NCI-H446 (cell line): ENCODE measurements around the gene TBCD.

Experiments used
- DNase-seq, 2 experiments: peaks; one replicate each; lab custom pipeline; 2025; lab: John Stamatoyannopoulos, UW

The TBCD gene

DNA sequence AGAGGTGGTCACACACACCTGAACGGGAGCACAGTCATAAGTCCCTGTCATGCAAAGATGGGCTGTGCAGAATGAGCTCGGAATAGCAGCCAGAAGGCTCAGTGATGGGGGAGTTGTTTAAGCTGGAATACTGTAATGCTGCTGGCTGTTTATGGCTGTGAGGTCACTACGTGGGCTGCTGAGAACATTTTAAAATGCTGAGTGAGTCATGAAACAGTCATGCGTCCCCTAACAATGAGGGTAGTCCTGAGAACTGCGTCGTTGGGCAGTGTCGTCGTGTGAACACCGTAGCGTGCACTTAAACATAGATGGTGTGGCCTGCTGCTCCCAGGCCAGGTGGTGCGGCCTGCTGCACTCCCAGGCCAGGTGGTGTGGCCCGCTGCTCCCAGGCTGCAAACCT, 39.7 kb downstream of the TBCD start:
- no peak for DNase-seq

DNA sequence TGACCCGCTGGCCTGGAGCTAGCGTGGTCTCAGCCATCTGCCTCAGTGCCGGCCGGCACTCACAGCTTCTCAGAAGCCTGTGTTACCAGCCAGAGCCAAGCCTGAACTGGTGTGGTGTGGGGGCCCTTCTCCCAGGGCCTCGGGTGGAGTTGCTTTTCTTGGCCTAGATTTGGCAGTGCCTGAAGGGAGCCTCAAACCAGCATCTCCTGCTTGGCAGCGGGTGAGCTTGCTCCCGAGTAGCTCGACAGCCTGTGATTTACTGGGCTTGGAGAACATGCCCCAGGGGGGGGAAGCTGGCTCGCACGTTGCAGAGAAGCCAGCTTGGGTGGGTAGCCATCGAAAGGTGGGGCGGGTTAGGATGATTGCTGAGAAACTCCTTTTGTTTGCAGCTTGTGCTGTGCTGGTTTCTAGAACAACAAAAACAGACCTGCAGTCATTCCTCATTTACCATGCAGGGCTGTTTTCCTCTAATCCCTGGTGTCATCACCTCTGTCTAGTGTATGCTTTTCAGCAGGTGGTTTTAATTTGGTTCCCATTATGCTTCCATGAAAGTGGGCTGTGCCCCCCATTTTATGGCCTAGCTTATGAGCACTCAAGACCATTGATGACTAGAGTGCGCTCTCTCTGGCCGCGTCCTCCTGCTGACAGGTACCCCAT, 42.2 kb downstream of the TBCD start:
- DNase-seq, result no peak

DNA sequence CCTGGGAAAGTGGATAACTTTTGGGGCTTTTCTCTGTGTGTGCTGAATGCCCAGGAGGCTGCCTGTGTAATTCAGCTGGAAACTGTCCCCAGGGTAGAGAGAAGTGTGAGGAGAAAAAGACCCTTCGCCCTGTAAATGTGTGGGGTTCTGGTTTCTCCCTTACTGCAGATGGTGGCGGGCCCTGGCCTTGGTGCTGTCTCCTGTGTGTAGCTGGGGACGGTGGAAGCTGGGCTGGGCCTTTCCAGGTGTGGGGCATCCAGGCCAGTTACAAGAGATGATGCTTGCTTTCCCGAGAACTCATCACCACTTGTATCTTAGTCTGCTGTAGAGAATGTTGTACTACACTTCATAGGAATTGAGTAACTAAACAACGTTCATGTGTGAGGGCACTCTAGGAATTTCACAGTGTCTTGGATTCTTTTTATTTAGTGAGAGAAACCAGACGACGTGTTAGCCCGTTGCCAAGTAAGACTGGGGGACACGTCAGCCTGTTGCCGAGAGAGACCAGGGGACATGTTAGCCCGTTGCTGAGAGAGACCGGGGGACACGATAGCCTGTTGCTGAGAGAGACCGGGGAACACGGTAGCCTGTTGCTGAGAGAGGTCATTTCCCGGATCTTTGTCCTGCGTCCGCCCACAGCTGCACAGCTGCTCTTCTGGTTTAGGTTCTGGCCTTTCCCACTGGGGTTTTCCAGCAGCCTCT, 43.1 kb downstream of the TBCD start:
- no peak for DNase-seq

DNA sequence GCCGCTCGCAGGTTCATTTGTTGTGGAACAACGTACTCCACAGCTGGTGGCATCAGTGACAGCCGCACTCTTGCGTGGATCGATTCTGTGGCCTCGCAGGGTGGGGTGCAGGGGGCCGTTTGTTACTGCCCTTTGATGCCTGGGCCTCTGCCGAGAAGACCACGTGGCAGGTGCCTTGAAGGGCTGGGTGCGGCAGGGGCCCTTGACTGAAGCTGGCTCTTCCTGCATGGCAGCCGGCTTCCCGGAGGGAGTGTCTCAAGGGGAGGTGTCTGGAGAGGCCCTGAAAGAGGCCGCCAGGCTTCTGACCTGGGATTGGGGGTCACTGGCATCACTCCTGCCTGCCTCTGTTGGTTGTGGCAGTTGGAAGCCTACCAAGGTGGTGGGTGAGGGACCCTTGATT, 43.8 kb downstream of the TBCD start:
- DNase-seq, result no peak

DNA sequence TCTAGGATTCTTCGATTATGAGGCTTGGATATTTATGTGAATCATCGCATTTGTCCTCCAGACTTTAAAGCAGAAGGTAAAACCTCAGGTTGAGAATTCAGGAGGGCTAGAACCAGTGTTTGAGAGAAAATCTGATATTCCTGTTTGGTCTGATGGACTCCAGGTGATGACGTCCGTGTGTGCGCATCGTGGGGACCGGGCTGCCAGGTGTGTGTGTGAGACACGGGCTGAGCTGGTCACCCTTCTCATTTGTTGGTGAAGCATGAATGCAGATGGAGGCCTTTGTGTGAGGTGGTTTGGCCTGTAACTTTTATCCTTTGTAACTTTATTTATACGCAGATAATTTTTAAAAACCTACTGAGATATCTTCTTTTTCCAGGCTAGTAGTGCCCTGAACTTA, 45.2 kb downstream of the TBCD start:
- no peak for DNase-seq

DNA sequence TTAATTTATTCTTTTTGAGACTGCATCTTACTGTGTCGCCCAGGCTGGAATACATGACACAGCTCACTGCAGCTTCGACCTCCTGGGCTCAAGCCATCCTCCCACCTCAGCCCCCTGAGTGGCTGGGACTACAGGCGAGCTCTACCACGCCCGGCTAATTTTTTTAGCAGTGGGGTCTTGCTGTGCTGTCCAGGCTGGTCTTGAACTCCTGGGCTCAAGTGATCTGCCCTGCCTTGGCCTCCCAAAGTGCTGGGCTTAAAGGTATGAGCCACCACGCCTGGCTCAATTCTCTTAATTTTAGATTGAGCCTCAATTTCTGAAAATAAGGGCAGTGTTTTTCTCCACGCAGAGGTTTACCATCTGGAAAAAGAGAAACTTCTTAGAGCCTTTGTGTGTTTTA, 46.9 kb downstream of the TBCD start:
- no peak for DNase-seq

DNA sequence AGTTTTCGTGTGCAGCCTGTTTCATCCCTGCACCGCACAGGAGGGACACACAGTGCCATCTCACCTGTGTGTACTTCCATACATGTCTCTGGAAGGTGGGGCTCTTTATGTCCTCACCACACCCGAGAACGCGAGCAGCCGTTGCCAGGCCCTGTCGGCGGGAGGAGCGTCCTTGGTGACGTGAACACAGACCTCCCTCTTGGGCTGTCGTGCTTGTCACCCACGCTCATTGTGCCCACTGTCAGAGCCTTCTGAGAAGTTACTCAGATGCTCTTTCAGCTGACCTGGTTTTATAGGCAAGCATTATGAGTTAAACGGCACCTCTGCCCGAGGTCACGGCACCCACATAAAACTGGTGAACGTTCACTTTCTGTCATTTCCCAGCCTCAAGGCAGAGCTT, 47.7 kb downstream of the TBCD start:
- no peak for DNase-seq

DNA sequence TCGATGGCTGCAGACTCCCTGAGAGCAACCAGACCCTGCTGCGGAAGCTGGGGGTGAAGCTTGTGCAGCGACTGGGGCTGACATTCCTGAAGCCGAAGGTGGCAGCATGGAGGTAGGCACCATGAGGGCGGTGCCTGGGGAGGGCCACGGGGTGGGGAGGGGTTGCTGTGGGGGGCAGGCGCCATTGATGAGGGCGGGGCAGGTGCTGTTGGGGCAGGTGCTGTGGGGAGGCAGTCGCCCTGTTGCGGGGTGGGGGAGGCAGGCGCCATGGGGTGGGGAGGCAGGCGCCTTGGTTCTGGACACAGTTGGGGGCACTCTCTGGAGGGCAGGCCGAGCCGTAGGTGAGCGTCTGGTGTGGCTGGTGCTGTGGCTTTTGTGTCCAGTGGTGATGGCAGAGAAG, 49.0 kb downstream of the TBCD start:
- no peak for DNase-seq

DNA sequence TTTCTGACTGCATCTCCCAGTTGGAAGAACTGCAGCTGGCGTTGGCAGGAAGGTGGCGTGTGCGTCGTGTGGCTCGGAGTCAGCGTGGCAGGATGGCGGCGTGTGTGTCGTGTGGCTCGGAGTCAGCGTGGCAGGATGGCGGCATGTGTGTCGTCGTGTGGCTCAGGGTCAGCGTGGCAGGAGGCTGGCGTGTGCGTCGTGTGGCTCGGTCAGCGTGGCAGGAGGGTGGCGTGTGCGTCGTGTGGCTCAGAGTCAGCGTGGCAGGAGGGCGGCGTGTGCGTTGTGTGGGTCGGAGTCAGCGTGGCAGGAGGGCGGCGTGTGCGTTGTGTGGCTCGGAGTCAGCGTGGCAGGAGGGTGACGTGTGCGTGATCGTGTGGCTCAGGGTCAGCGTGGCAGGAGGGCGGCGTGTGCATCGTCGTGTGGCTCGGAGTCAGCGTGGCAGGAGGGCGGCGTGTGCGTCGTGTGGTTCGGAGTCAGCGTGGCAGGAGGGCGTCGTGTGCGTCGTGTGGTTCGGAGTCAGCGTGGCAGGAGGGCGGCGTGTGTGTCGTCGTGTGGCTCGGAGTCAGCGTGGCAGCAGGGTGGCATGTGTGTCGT, 49.6 kb downstream of the TBCD start:
- no peak for DNase-seq

DNA sequence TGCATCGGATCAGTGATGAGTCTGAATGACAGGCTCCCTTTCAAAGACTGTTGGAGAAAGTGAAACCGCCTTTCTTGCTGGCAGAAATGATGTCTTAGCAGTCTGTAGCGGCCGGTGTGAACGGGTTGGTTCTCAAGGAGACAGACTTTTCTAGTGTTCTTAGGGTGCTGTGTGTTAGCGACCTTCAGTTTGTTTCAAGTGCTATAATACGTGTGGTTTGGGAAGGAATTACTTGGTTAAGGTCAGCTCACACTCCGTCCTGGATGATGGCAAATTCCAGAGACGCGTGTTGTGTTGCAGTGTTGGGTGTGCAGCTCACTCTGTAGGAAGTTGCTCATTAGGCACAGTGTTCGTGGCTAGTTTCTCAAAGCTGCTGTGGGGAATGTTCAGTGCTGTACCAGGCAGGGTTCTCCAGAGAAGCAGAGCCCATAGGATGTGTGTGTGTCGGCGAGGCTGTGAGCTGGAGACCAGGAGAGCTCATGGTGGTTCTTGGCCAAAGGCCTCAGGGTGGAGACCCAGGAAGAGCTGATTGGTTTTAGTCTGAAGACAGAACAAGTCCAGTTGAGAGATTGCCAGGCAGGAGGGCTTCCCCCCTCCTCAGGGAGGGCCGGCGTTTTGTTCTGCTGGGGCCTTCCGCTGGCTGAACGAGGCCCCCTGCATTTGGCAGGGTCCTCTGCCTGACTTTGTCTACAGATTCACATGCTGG, 50.4 kb downstream of the TBCD start:
- DNase-seq, result no peak

DNA sequence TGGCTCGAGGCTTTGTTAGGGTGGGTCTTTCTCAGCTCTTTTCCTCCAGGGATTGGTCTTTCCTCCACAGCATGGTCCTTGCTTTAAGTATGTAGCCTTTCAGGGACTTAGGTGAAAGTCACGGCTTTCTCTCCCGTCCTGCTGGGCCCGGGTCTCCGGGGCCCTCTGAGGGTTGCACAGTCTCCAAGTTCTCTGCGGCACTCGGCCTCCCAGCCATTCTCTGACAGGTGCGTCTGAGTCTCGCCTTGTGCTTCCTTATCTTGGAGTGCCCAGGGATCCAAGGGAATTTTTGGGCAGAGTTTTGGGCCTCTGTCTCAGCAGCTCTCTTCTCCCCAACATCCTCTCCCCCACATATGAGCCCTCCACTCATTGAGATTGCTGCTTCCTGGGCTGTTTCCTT, 51.3 kb downstream of the TBCD start:
- DNase-seq, result no peak

DNA sequence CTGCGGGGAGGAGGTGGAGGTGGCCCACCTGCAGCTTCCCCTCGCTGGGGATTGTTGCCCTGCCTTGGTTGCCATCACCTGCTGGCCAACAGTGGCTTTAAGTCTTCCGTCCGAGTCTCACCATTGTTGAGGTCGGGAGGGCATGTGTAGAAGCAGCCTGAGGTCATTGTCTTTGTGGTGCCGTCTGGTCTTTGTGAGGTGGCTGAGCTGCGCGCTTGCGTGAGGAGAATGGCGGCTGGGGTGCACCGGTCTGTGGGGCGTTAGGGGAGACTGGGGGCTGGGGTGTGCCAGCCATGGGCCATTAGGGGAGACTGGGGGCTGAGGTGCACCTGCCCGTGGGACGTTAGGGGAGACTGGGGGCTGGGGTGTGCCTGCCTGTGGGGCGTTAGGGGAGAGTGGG, 51.7 kb downstream of the TBCD start:
- DNase-seq, result no peak

DNA sequence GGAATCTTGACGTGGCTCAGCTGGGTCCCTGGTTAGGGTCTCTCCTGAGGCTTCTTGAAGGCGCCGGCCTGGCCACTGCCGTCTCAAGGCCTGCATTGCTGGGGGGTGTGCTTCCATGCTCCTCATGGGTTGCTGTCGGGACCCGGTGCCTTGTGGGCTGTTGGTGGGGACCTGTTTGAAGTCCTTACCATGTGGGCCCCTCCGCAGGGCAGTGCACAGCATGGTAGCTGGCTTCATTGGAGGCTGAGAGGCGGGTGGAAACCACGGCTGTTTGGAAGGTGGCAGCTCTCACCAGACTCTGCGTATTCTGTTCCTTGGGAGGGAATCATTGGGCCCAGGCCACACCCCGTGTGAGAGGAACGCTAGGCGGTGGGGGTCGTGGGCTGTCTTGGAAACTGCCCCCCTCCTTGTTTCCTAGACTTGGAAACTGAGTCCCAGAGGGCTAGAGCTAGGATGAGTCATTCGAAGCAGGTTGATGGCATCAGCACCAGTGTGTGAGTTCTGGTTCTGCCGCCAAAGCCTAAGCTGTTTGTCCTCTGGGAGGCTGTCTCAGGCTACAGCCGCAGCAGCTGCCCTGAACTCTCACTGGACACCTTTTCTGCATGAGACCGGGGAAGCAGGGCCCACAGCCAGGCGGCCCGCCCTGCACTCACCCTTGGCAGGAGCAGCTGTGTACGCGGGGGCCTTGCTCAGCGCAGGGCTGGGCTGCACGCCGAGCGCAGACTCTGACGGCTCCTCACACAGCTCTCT, 52.8 kb downstream of the TBCD start:
- DNase-seq, result no peak

DNA sequence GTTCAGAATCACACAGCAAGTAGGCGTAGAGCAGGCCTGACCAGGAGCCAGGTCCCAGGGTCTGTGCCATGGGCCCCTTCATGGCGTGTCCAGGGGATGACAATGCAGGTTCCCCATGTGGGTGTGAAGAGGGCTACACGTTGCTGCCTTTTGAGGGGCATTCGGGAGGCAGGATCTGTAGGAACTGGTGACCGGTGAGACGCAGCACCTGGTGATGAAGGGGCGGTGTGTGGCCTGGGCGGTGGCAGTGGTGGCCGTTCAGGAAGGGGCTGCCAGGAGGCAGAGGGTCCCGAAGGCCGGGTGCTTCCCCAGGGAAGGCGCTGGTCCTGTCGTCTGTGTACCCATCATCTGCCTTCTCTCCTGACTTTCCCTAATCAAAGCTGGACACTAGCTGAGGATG, 53.4 kb downstream of the TBCD start:
- no peak for DNase-seq

DNA sequence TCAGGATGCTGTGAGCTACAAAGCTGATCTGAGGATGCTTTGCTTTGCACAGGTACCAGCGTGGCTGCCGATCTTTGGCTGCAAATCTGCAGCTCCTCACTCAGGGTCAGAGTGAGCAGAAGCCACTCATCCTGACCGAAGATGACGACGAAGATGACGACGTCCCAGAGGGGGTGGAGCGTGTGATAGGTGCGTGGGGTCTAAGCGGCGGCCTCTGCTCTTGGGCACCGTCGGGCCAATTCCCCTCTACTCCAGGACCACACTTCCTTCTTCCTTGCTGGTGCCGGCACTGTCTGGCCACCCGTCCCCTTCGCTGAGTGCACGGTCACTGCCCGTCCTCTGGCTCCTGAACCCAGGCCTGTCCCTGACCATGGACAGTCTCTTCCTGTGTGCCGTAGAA, 54.0 kb downstream of the TBCD start:
- DNase-seq, result no peak

DNA sequence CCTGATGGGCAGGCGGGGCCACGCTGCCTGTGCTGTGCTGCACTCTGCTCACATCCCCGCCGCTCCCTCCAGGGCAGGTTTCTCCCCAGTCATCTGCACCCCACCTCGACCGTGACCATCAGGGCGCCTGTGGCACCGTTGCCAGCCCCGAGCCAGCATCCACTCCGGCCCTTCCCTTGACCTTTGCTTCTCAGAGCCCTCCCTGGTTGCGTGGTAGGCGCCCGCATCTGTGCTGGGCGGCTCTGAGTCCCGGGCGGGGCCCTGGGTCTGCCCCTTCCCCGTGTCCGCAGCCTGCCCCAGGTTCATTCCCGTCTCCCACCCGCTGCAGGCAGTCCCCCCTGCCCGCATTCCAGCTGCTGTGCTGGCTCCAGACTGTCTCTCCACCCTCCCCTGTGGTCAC, 54.8 kb downstream of the TBCD start:
- DNase-seq, result no peak

DNA sequence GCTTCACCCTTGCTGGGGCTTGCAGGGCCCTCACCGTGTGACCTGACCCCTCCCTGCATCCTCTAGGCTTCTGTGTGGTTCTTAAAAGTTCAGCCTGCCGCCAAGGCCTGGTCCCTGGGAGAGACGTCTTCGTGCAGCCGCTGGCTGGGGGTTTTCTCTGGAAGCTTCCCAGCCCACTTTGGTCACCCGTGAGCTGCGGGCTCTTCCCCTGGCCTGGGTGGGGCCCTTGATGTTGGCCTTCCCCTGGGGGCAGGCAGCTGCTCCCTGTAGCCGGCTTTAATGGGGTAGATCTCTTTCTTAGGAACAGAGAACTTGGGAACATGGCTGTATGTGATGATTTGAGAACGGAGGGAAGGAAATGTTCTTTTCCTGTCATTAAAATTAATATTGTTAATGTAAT, 55.2 kb downstream of the TBCD start:
- no peak for DNase-seq

DNA sequence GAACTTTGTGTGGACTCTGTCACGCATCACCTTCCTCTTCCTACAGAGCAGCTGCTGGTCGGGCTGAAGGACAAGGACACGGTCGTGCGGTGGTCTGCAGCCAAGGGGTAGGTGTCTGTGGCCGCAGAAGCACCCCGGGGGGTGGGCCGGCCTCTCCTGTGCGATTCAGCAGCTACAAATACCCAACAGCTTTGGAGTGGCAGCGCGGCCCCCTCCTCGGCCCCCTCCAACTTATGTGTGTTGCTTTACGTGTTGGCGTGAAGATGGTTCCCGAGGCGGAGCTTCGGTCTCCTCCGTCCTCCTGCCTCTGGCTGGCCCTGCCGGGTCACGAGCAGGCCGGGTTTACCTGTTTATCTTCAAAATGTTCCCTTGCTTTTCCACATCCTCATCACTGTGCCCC, 55.7 kb downstream of the TBCD start:
- DNase-seq, result no peak

DNA sequence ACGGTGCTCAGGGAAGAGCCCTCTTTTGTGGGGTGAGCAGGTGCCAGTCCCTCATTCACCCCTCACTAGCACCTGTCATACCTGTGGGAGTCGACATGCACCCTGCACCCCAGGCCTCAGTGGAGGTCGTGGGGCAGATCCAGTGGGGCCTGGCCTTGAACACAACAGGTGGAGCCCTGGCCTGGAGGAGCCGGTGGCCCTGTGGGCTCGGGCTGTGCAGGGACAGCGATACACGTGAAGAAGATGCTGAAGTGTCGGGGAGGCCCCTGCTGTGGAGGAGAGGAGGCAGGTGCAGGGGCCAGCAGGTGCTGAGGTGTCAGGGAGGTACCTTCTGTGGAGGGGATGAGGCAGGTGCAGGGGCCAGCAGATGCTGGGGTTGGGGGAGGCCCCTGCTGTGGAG, 56.1 kb downstream of the TBCD start:
- no peak for DNase-seq

DNA sequence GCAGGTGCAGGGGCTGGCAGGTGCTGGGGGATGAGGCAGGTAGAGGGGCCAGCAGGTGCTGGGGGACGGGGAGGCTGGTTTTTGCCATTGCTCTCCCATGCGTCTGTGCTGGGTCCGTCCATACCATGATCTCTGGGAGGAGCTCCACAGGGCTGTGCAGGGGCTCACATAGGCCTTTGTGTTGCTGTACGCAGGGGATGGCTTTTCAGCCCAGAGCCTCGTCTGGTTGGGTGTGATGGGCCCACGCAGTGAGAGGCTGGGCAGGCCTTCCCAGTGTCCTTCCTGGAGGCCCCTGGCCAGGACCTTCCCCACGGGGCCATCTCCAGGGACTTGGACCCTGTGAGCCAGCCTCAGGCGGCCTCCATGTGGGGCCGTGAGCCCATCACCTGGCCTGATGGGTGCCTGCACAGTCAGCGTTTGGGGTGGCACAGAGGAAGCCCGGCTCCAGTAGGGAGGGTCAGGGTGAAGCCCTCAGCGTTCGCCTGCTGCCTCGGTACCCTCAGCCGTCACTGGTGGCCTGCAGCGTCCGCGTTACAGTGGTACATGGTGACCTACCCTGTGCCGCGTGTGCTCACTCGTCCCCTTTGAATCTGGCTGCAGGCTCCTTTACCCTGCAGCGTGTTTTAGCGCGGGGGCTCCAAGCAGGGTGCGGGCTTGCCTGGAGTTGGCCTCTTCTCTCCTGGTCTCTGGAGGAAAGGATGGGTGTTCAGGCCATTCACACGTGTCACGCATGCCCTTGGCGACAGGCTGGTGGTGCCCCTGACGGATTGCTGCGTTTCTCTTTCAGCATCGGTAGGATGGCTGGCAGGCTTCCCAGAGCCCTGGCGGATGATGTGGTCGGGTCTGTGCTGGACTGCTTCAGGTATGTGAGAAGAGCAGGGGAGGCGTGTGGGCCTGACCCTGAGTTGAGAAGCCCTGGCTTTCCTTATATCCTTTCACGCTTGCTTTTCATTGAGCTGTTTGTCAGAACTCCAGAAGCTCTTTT, 57.3 kb downstream of the TBCD start:
- DNase-seq, result no peak
